Gastroesophageal sphincter (tissue), 3 donors: Measurements from ENCODE around the gene HES3.

ENCODE experiments used
- EP300 ChIP-seq: sonication (generic); formaldehyde crosslinking; IDR thresholded peaks from one replicate; pipeline ENCODE4 v1.6.1; 2017; ENCODE audit warnings: antibody characterized with exemption, mild to moderate bottlenecking
- TF ChIP-seq, protein P1 (sequence below), 4 experiments: fragments of 200-600 bp in 2 of 4; fragments of 450-650 bp in 2 of 4; sonication (generic) in 1 of 4; IDR thresholded peaks; one replicate each; pipeline ENCODE4 v1.5.1; 2017 to 2019; ENCODE audit warnings: antibody characterized with exemption in 4 of 4, mild to moderate bottlenecking in 2 of 4, moderate library complexity in 2 of 4

DNA sequence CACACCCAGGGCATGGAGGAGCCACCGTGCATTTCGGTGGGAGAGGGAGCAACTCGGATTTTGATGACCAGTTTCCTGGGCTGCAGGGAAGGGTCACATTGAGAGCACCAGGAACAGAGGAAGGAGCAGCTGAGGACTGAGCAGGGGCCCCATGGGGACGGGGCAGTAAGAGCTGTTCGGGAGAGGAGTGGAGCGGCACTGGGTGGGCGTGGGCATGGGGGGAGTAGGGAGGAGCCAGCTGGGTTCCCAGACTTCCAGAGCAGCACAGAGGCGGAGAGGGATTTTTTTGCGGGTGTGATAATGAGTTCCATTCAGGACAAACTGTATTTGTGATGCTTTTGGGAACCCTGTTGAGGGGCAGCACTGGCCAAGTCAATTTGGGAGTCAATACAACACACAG lies 34.3 kb downstream of the HES3 start:
- TF ChIP-seq, protein P1, sequence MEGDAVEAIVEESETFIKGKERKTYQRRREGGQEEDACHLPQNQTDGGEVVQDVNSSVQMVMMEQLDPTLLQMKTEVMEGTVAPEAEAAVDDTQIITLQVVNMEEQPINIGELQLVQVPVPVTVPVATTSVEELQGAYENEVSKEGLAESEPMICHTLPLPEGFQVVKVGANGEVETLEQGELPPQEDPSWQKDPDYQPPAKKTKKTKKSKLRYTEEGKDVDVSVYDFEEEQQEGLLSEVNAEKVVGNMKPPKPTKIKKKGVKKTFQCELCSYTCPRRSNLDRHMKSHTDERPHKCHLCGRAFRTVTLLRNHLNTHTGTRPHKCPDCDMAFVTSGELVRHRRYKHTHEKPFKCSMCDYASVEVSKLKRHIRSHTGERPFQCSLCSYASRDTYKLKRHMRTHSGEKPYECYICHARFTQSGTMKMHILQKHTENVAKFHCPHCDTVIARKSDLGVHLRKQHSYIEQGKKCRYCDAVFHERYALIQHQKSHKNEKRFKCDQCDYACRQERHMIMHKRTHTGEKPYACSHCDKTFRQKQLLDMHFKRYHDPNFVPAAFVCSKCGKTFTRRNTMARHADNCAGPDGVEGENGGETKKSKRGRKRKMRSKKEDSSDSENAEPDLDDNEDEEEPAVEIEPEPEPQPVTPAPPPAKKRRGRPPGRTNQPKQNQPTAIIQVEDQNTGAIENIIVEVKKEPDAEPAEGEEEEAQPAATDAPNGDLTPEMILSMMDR (IDR thresholded peaks at IDR 0.05), result no peak
- TF ChIP-seq EP300, result no peak
